ENCODE data around the gene ZGPAT. TPM values are rescaled to one million over a fixed set of nuclear protein-coding genes. Genes with fewer than 3 reads are reported as not detected.

Gene ZGPAT
- total RNA-seq, 2 experiments from 2014 or later = 41.6 to 42.8 TPM

- Mint-ChIP-seq H3K4me1 (peaks cover 14% of the 10 kb centered on the region), H3K4me3 (no peak overlapping the region), H3K27me3 (no peaks in the 10 kb centered on the region), H3K36me3 (ENCODE audit: low read depth) (no peaks in the 10 kb centered on the region), H3K9me3 (no peaks in the 10 kb centered on the region), H3K27ac (no peak overlapping the region)
- CTCF ChIA-PET = interaction anchor here (0.6 kb wide), 1 partner anchor 20 kb away, joined by 3 read pairs; no protein-coding TSS in a partner anchor
- POLR2A ChIA-PET = no interaction called here
- no peak for DNase-seq
These were observed 73.3 kb downstream of the ZGPAT start for GRCh38 chr20:63781181-63781580.

- peaks cover 17% of the 10 kb centered on the region for H3K4me1 Mint-ChIP-seq
- no peak overlapping the region for H3K27ac Mint-ChIP-seq
- POLR2A ChIA-PET = no interaction called here
These were observed 74.2 kb downstream of the ZGPAT start for GRCh38 chr20:63782051-63782471.

DNA sequence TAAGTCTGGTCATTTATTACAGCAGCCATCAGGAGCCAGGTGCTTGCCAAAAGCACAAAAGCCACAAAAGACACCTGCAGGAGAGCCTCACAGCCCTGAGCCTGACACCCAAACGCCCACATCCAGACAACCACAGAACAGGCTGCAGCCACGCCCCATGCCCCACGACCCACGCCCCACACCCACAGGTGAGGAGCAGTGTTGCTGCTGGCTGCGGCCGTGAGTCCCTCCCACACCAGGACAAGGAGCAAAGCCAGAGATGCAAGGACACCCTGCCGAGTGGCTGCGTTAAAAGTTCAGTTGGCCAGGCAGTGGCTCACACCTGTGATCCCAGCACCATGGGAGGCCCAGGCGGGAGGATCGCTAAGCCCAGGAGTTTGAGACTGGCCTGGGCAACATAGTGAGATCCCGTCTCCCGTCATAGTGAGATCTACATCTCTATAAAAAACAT, 74.7 kb downstream of the ZGPAT start:
- H3K9me3 Mint-ChIP-seq = no peaks in the 10 kb centered on the region
- DNase-seq = no peak
- ChIA-PET POLR2A (no interaction called here), CTCF (interaction anchor here (1.1 kb wide), 1 partner anchor 192 kb away, joined by 3 read pairs; no protein-coding TSS in a partner anchor)
- H3K27me3 Mint-ChIP-seq = peaks cover 2% of the 10 kb centered on the region
- H3K4me3 Mint-ChIP-seq = no peak overlapping the region
- no peaks in the 10 kb centered on the region for H3K36me3 Mint-ChIP-seq (ENCODE audit: low read depth)
- H3K4me1 Mint-ChIP-seq = peaks cover 17% of the 10 kb centered on the region
- no peak overlapping the region for H3K27ac Mint-ChIP-seq

More at GRCh38 chr20:63782051-63782471, 74.2 kb downstream of the ZGPAT start:
- H3K9me3 Mint-ChIP-seq = no peaks in the 10 kb centered on the region
- no peaks in the 10 kb centered on the region for H3K36me3 Mint-ChIP-seq (ENCODE audit: low read depth)
- CTCF ChIA-PET = interaction anchor here (0.6 to 1.1 kb wide), 2 partner anchors 20 to 192 kb away, joined by 3 read pairs; no protein-coding TSS in a partner anchor
- no peak overlapping the region for H3K4me3 Mint-ChIP-seq
- peak; percentile 59 for DNase-seq
- H3K27me3 Mint-ChIP-seq = no peaks in the 10 kb centered on the region

DNA sequence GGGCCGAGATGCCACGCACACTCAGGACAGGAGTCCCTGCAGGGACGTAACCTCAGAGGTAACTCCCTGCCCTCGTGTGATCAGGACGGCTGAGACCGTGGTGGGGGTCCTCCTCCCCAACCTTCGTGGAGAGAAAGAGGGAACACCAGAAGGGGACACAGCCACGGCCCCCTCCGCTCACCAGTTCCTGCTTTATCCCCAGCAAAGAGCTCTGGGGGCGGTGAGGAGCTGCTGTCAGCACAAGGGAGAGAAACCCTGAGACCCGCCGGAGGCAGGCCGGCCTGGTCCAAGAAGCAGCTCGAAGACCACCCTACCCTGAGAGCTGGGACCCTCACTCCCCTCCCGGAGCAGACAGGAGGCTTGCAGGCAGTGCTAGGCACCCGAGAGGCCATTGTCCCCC, 76.1 kb downstream of the ZGPAT start:
- H3K27ac Mint-ChIP-seq = no peak overlapping the region
- ChIA-PET CTCF (interaction anchor here (1.0 to 2.0 kb wide), 5 partner anchors 9 to 81 kb away, joined by 3 to 7 read pairs (median 3); partner anchors contain the start of genes ARFRP1 and TPD52L2), POLR2A (interaction anchor here (1.1 kb wide), 1 partner anchor 74 kb away, joined by 4 read pairs; no protein-coding TSS in a partner anchor)
- no peaks in the 10 kb centered on the region for H3K36me3 Mint-ChIP-seq (ENCODE audit: low read depth)
- H3K27me3 Mint-ChIP-seq = peaks cover 5% of the 10 kb centered on the region
- DNase-seq = no peak
- no peak overlapping the region for H3K4me3 Mint-ChIP-seq
- no peaks in the 10 kb centered on the region for H3K9me3 Mint-ChIP-seq
- H3K4me1 Mint-ChIP-seq = peaks cover 17% of the 10 kb centered on the region

DNA sequence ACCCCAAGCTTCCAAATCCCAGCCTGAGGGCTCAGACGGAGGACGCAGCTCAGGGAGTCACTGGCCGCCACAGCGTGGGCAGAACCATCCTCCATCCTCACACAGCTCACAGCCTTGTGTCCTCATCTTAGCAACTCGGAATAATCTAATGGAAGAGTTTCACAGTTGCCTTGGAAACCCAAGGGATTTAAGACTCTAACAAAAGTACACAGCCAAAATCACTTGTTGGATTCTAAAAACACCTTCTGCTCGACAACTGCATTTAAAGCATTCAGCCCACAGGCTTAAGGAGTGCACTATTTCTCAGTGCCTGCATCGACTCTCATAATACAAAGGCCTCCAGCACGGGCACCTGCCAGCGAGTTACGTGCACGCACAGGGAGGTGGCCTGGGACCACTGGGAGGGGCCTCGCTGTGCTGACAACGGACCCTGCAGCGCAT, 77.9 kb downstream of the ZGPAT start:
- no peak for DNase-seq
- no peak overlapping the region for H3K27ac Mint-ChIP-seq
- no peaks in the 10 kb centered on the region for H3K36me3 Mint-ChIP-seq (ENCODE audit: low read depth)
- no peak overlapping the region for H3K4me3 Mint-ChIP-seq
- H3K9me3 Mint-ChIP-seq = no peaks in the 10 kb centered on the region
- POLR2A ChIA-PET = interaction anchor here (0.8 kb wide), 1 partner anchor 57 kb away, joined by 3 read pairs; no protein-coding TSS in a partner anchor
- CTCF ChIA-PET = interaction anchor here (0.7 to 2.0 kb wide), 16 partner anchors 8 to 335 kb away, joined by 3 to 8 read pairs (median 4); partner anchors contain the start of genes LIME1, PTK6 and TPD52L2
- H3K27me3 Mint-ChIP-seq = peaks cover 5% of the 10 kb centered on the region
- H3K4me1 Mint-ChIP-seq = peaks cover 17% of the 10 kb centered on the region

Other genes with a start within 250 kb of the ZGPAT start
- not detected for gene KCNQ2, start 235.4 kb upstream of the ZGPAT start, total RNA-seq
- 1 to 10 TPM; 2.0 to 2.6 TPM for gene EEF1A2, start 209.0 kb upstream of the ZGPAT start, total RNA-seq
- gene PPDPF, start 187.3 kb upstream of the ZGPAT start, total RNA-seq = 100 to 1,000 TPM; 228 to 232 TPM
- 1 to 10 TPM; 2.1 to 2.3 TPM for gene PTK6, start 170.7 kb upstream of the ZGPAT start, total RNA-seq
- not detected for gene SRMS, start 160.3 kb upstream of the ZGPAT start, total RNA-seq
- gene FNDC11, start 153.9 kb upstream of the ZGPAT start, total RNA-seq = under 1 TPM; 0.20 to 0.30 TPM
- gene HELZ2, start 133.8 kb upstream of the ZGPAT start, total RNA-seq = 100 to 1,000 TPM; 202 to 208 TPM
- 10 to 100 TPM; 17.9 to 18.5 TPM for gene GMEB2, start 80.9 kb upstream of the ZGPAT start, total RNA-seq
- 10 to 100 TPM; 20.9 to 23.8 TPM for gene STMN3, start 54.6 kb upstream of the ZGPAT start, total RNA-seq
- gene RTEL1, start 49.7 kb upstream of the ZGPAT start, total RNA-seq = 10 to 100 TPM; 29.2 to 30.0 TPM
- gene TNFRSF6B, start 11.4 kb upstream of the ZGPAT start, total RNA-seq = not detected
- gene ARFRP1, start 63 bp upstream of the ZGPAT start, total RNA-seq = 10 to 100 TPM; 52.9 to 53.4 TPM
- gene LIME1, start 28.6 kb downstream of the ZGPAT start, total RNA-seq = 100 to 1,000 TPM; 181 to 186 TPM
- gene SLC2A4RG, start 31.7 kb downstream of the ZGPAT start, total RNA-seq = 10 to 100 TPM; 88.3 to 90.4 TPM
- under 1 TPM; 0.53 to 0.65 TPM for gene ZBTB46, start 123.2 kb downstream of the ZGPAT start, total RNA-seq
- not detected for gene ABHD16B, start 153.5 kb downstream of the ZGPAT start, total RNA-seq
- gene TPD52L2, start 157.2 kb downstream of the ZGPAT start, total RNA-seq = 10 to 100 TPM; 48.2 to 48.7 TPM
- gene DNAJC5, start 187.1 kb downstream of the ZGPAT start, total RNA-seq = 10 to 100 TPM; 58.6 to 59.7 TPM
- 10 to 100 TPM; 36.3 to 36.6 TPM for gene UCKL1, start 248.4 kb downstream of the ZGPAT start, total RNA-seq